NCI-H774 (cell line): ENCODE measurements around the gene VIPAS39.
"Not testable (repeated sequence)": the region's sequence is repeated elsewhere in the genome, so short reads cannot be mapped to it uniquely, and the experiment has no call there.

Experiments used
- DNase-seq: peaks from one replicate; lab custom pipeline; 2025; lab: John Stamatoyannopoulos, UW

The VIPAS39 gene

GRCh38 chr14:77470224-77470870 lies 12.9 kb upstream of the VIPAS39 start:
- no peak for DNase-seq

GRCh38 chr14:77469539-77469938 lies 12.1 kb upstream of the VIPAS39 start:
- no peak for DNase-seq

- DNase-seq: no peak
Measured at GRCh38 chr14:77469067-77469505, 11.7 kb upstream of the VIPAS39 start.

GRCh38 chr14:77467801-77468200 lies 10.4 kb upstream of the VIPAS39 start:
- no peak for DNase-seq

GRCh38 chr14:77459072-77459723 lies 1.8 kb upstream of the VIPAS39 start:
- peak; percentile 14 for DNase-seq

- DNase-seq: no peak
Measured at GRCh38 chr14:77458249-77458950, 999 bp upstream of the VIPAS39 start.

GRCh38 chr14:77457115-77457521 lies 283 bp downstream of the VIPAS39 start:
- no peak for DNase-seq

GRCh38 chr14:77455966-77456640 lies 1.3 kb downstream of the VIPAS39 start:
- DNase-seq: no peak

- no peak for DNase-seq
Measured at GRCh38 chr14:77442196-77442595, 15.2 kb downstream of the VIPAS39 start.

GRCh38 chr14:77439861-77440260 lies 17.5 kb downstream of the VIPAS39 start:
- DNase-seq: no peak

- no peak for DNase-seq
Measured at GRCh38 chr14:77438596-77438995, 18.8 kb downstream of the VIPAS39 start.

- no peak for DNase-seq
Measured at GRCh38 chr14:77436042-77436441, 21.4 kb downstream of the VIPAS39 start.

- no peak for DNase-seq
Measured at GRCh38 chr14:77426396-77426795, 31.0 kb downstream of the VIPAS39 start.

- no peak for DNase-seq
Measured at GRCh38 chr14:77424862-77425261, 32.5 kb downstream of the VIPAS39 start.

- DNase-seq: no peak
Measured at GRCh38 chr14:77423423-77423822, 34.0 kb downstream of the VIPAS39 start, which contains the start of gene NOXRED1. Gene NOXRED1, minus strand, starts transcription at chr14:77423523. Its CDS starts 634 bp downstream, at chr14:77422889.

GRCh38 chr14:77421201-77421600 lies 36.2 kb downstream of the VIPAS39 start:
- DNase-seq: no peak

- no peak for DNase-seq
Measured at GRCh38 chr14:77416836-77417235, 40.6 kb downstream of the VIPAS39 start.

GRCh38 chr14:77416098-77416497 lies 41.3 kb downstream of the VIPAS39 start:
- not testable (repeated sequence) for DNase-seq

- DNase-seq: not testable (repeated sequence)
Measured at GRCh38 chr14:77415403-77416030, 41.9 kb downstream of the VIPAS39 start.

GRCh38 chr14:77409131-77409533 lies 48.3 kb downstream of the VIPAS39 start:
- DNase-seq: no peak

- no peak for DNase-seq
Measured at GRCh38 chr14:77407158-77407557, 50.2 kb downstream of the VIPAS39 start.

GRCh38 chr14:77406718-77407117 lies 50.7 kb downstream of the VIPAS39 start:
- no peak for DNase-seq
